ENCODE data around the gene NEK9. TPM values are rescaled to one million over a fixed set of nuclear protein-coding genes. Genes with fewer than 3 reads are reported as not detected.
A peak's percentile ranks its signal among the peaks of the same experiment; 100 is the strongest.

NEK9 gene
- total RNA-seq, 2 donors from 2014 or later: 45.7 to 49.2 TPM

DNA sequence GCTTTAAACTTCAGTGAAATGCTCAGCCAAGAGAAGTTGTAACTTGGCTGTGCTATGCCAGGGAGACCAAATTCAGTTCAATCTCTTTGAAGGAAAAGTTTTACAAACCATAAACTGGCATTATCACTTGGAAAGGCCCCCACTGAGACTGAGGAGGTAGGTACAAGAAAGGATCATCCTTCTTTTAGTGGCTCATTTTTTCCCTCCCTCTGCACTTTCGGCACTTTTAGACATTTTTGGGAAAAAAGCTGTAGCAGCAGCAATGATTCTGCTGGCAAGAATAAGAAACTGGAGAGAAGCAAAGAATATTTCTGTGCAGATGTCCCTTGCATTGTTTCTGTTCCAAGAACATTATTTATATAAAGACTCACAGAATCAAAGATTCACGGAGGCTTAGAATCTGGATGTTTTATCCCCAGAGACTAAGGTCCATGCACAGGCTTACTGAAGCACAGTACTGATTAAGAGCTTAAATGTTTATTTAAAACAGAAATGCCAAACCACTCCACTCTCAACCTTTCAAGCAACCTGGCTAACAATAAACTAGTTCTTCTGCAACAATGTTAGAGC, 45.1 kb downstream of the NEK9 start:
- DNase-seq (ENCODE audit: low spot score): no peak
- no peaks in the 10 kb centered on the region for H3K27me3 ChIP-seq
- H3K4me1 ChIP-seq: no peaks in the 10 kb centered on the region
- TF ChIP-seq CTCF (IDR thresholded peaks at IDR 0.05): no peak
- H3K9me3 ChIP-seq: no peaks in the 10 kb centered on the region
- H3K4me3 ChIP-seq: no peak overlapping the region
- H3K27ac ChIP-seq: no peak overlapping the region
- peaks cover 40% of the 10 kb centered on the region for H3K36me3 ChIP-seq

DNA sequence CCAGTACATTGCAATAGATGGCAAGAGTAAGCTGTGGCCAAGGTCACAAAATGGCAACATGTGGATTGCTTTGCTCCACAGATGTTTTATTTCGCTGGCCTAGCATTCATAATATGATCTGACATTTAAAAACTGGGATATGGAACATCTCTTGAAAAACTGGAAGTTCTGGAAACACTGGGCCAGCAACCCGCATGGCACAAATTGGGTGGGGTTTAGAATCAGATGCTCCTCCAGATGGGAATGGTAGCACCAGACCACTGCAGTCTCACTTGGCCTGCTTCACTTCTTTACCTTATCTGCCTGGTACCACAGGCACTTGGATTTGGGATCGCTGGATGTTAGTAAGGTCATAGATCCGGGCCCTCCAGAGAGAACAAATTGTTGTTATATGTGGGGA, 47.3 kb downstream of the NEK9 start:
- DNase-seq (ENCODE audit: low spot score): no peak
- no peak for TF ChIP-seq CTCF (IDR thresholded peaks at IDR 0.05)
- no peaks in the 10 kb centered on the region for H3K27me3 ChIP-seq
- H3K9me3 ChIP-seq: no peaks in the 10 kb centered on the region
- H3K36me3 ChIP-seq: peaks cover 18% of the 10 kb centered on the region
- no peak overlapping the region for H3K27ac ChIP-seq
- no peaks in the 10 kb centered on the region for H3K4me1 ChIP-seq
- no peak overlapping the region for H3K4me3 ChIP-seq

DNA sequence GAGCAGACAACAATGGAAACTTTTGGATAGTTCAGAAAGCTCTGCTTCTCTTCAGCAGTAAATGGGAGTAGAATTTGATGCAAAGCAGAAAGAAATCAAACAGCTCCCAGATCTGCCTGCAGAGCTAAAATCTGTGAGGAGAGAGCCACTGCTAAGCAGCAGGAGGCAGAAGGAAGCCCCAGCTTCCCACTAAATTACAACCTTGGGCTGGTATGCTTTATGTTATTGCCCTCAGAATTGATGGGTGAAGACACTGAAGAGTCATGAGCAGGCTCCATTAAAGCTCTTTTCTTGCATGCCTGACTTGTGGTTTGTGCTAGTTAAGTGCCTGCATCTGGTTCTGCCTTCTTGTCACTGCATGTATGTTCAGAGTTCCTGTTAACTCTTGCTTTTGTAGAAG, 49.1 kb downstream of the NEK9 start:
- no peak for TF ChIP-seq CTCF (IDR thresholded peaks at IDR 0.05)
- DNase-seq (ENCODE audit: low spot score): no peak
- no peak overlapping the region for H3K27ac ChIP-seq
- H3K4me1 ChIP-seq: no peaks in the 10 kb centered on the region
- H3K9me3 ChIP-seq: no peaks in the 10 kb centered on the region
- no peak overlapping the region for H3K4me3 ChIP-seq
- peaks cover 3% of the 10 kb centered on the region for H3K36me3 ChIP-seq
- H3K27me3 ChIP-seq: no peaks in the 10 kb centered on the region

- peak overlapping the region; percentile 47 to 52 for H3K4me3 ChIP-seq
- H3K36me3 ChIP-seq: no peaks in the 10 kb centered on the region
- peaks cover 0 to 25% of the 10 kb centered on the region in 2 donors for H3K4me1 ChIP-seq
- no peaks in the 10 kb centered on the region for H3K9me3 ChIP-seq
- H3K27me3 ChIP-seq: no peaks in the 10 kb centered on the region
- no peak for TF ChIP-seq CTCF (IDR thresholded peaks at IDR 0.05)
- DNase-seq (ENCODE audit: low spot score): no peak
- H3K27ac ChIP-seq: peak overlapping the region; percentile 88 to 95
These were observed 56.5 kb downstream of the NEK9 start for GRCh38 chr14:75070383-75070782.

DNA sequence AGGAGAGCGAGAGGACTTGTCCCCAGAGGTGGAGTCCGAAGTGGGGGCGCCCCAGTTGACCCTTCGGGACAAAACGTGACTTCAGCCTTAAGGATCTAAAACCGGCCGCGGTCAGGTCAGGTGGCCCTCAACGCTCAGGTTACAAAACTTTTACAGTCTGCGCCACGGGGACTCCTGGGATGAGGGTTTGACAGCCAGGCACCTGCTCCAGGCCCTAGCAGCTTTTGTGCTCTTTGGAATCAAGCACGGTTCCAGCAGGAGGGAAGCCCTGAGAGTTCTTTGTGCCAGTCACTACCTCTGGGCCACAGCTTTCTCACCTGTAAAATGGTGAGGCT, 57.1 kb downstream of the NEK9 start:
- Histone ChIP-seq H3K27ac (peak overlapping the region; percentile 88 to 95), H3K4me1 (peaks cover 0 to 25% of the 10 kb centered on the region in 2 donors), H3K4me3 (peak overlapping the region; percentile 47 to 52), H3K9me3 (no peaks in the 10 kb centered on the region), H3K36me3 (no peaks in the 10 kb centered on the region), H3K27me3 (no peaks in the 10 kb centered on the region)
- no peak for TF ChIP-seq CTCF (IDR thresholded peaks at IDR 0.05)
- DNase-seq (ENCODE audit: low spot score): no peak

DNA sequence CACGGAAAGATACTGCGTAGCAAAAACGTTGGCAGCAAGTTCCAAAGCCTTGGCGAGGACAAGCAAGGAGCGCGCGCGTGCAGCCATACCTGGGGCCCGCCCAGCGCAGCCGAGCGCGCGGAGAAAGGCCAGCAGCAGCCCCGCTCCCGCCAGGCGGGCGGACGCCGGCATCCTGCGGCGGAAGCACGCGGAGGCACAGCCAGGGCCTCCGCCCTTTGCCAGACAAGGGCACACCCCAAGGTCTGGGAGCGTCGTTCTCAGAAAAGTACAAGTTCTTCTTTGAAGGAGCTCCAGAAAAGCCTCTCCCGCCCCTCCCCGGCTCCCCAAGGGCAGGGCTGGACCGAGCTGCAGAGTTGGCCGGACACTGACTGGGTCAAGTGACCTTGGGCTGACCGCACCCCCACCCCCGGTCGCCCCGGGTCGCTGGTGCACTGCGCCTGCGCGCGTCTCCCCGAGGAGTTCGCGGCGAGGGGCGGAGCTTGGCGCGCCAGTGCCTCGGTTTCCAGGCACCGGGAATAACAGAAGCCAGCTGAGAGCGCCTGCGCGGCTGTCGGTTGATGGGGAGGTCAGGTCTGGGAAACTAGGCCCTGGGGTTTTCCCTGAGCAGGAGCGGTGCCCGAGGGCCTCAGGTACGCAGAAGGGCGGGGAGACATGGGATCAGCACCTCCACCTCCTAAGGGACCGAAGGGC, 57.6 kb downstream of the NEK9 start, which contains the start of gene ZC2HC1C:
Gene ZC2HC1C (plus strand): TSS at position 521 of the 690 bp plus-strand sequence. CDS start 933 bp downstream, outside the sequence.
- Histone ChIP-seq H3K4me3 (peak within 1 kb of the TSS; percentile 47 to 52), H3K27me3 (no peaks in the 10 kb centered on the region), H3K27ac (peak within 1 kb of the TSS; percentile 88 to 95), H3K4me1 (peaks cover 0 to 30% of the 10 kb centered on the region in 2 donors), H3K9me3 (no peaks in the 10 kb centered on the region), H3K36me3 (no peaks in the 10 kb centered on the region)
- DNase-seq (ENCODE audit: low spot score): peak; percentile 98
- TF ChIP-seq CTCF (IDR thresholded peaks at IDR 0.05): no peak

Measured in right atrium auricular region (tissue), 2 donors.